Mesodermal cell (in vitro differentiated cells): Measurements from ENCODE around the gene AKAP13.
"Not testable (repeated sequence)": the region's sequence is repeated elsewhere in the genome, so short reads cannot be mapped to it uniquely, and the experiment has no call there.

ENCODE experiments used
- H3K27ac ChIP-seq: 2 replicates; pipeline ENCODE4 v1.7.0; 2013; ENCODE audit warnings: mild to moderate bottlenecking, low read depth, low read length, moderate library complexity; ENCODE audit not compliant: severe bottlenecking
- H3K36me3 ChIP-seq: 2 replicates; pipeline ENCODE4 v1.7.1; 2013; ENCODE audit warnings: mild to moderate bottlenecking, low read length, moderate library complexity; ENCODE audit not compliant: control insufficient read depth, insufficient read depth
- H3K4me1 ChIP-seq: one replicate; pipeline ENCODE4 v1.7.1; 2013; ENCODE audit warnings: mild to moderate bottlenecking, low read length; ENCODE audit not compliant: insufficient read depth, control insufficient read depth, poor library complexity, severe bottlenecking
- H3K4me3 ChIP-seq: 2 replicates; pipeline ENCODE4 v1.7.0; 2013; ENCODE audit warnings: low read length, control low read depth, mild to moderate bottlenecking; ENCODE audit not compliant: insufficient read depth, poor library complexity, severe bottlenecking; ENCODE audit errors: extremely low read depth
- H3K9me3 ChIP-seq: 2 replicates; pipeline ENCODE4 v1.7.1; 2013; ENCODE audit warnings: mild to moderate bottlenecking, low read length, moderate library complexity; ENCODE audit not compliant: control insufficient read depth
- WGBS, 2 experiments: methylation state at CpG; one replicate each; pipeline ENCODE4 v1.1.5; 2013; ENCODE audit warnings: missing lambda C conversion rate in 2 of 2; ENCODE audit not compliant: insufficient coverage in 2 of 2; 5-methylcytosine and 5-hydroxymethylcytosine counted together

Gene AKAP13

DNA sequence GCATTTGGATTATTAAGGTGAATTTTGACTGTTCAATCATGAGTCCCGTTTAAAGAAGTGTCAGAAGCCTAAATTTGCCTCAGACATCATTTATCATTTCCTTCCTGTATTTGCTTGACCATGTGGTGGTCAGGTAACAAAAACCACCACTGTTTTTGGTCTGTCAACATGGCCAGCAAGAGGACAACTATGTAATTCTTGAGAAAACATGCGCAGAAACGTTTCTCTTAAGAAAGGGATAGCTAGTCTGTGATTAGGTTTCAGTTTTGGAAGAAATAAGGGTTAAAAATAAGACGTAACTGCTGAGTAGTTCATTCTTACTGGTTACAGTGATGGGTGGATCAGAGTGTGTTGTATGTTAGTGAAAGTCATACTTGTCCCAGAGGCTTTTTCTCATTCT is 204.5 kb downstream of the AKAP13 start:
- peaks cover 9% of the 10 kb centered on the region for H3K4me1 ChIP-seq
- no peak overlapping the region for H3K27ac ChIP-seq
- peaks cover 73% of the 10 kb centered on the region for H3K36me3 ChIP-seq
- WGBS, 2 experiments = 92 to 97% methylated on average over 2 to 3 of the region's 4 CpGs
- no peaks in the 10 kb centered on the region for H3K9me3 ChIP-seq
- H3K4me3 ChIP-seq = no peak overlapping the region

GRCh38 chr15:85586196-85586595 is 205.8 kb downstream of the AKAP13 start:
- not testable (repeated sequence) for H3K4me1 ChIP-seq, H3K27ac ChIP-seq, H3K9me3 ChIP-seq, H3K4me3 ChIP-seq
- WGBS, 2 experiments = 95% methylated on average over 3 to 4 of the region's 5 CpGs
- peaks cover 64% of the 10 kb centered on the region for H3K36me3 ChIP-seq

DNA sequence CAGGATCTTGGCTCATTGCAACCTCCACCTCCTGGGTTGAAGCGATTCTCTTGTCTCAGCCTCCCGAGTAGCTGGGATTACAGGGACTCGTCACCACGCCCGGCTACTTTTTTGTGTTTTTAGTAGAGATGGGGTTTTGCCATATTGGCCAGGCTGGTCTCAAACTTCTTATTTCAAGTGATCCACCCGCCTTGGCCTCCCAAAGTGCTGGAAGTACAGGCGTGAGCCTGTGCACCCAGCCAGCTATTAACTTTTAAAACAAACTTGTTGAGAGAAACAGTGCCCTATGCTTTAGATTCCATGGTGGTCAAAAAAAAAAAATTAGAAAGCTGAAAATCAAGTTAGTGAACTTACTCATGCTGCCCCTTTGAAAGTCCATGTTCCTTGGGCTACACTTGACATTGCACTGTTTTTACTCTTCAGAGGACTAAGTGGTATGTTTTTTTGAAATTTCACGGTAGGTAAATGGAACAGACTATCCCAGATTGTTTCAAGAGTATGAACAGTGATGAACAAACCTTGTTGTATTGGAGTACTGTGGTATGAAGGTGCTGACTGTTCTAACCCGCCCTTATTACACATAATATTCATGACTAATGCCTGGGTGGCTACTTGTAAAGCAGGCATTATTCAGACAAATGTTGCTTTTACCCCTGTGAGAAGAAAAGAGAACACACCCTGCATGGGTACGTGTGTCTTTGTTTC is 207.5 kb downstream of the AKAP13 start:
- Histone ChIP-seq H3K27ac (peak overlapping the region; percentile 79), H3K36me3 (peaks cover 49% of the 10 kb centered on the region), H3K4me3 (no peak overlapping the region), H3K4me1 (peaks cover 9% of the 10 kb centered on the region), H3K9me3 (no peaks in the 10 kb centered on the region)
- 90 to 100% methylated on average over 6 to 8 of the region's 10 CpGs for WGBS, 2 experiments

DNA sequence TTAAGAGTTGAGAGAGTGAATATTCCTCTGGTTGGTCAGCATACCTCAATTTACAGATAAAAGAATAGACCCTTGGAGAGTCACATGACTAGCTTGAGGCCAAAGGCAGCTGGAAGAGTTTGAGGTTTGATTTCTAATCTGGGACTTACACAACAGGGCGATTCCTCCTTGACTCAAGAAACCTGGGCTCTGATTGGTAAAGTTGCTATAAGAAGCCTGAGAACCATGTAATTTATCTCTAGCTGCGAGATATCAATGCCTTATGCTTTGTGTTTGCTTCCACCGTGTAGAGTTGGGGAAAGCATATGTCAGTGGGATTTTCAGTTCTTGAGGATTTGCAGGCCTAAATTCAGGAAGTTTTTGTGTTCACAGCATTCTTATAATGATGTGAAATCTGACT is 208.3 kb downstream of the AKAP13 start:
- Histone ChIP-seq H3K27ac (peak overlapping the region; percentile 79), H3K4me3 (no peak overlapping the region), H3K9me3 (no peaks in the 10 kb centered on the region), H3K4me1 (peaks cover 8% of the 10 kb centered on the region), H3K36me3 (peaks cover 46% of the 10 kb centered on the region)
- 71 to 86% methylated on average over 2 to 3 of the region's 3 CpGs for WGBS, 2 experiments

GRCh38 chr15:85589851-85590250 is 209.4 kb downstream of the AKAP13 start:
- no CpG with 5 or more reads among the region's 2 CpGs for WGBS, 2 experiments
- H3K27ac ChIP-seq = no peak overlapping the region
- H3K4me3 ChIP-seq = no peak overlapping the region
- peaks cover 43% of the 10 kb centered on the region for H3K36me3 ChIP-seq
- H3K9me3 ChIP-seq = no peaks in the 10 kb centered on the region
- H3K4me1 ChIP-seq = peaks cover 5% of the 10 kb centered on the region

- peaks cover 5% of the 10 kb centered on the region for H3K4me1 ChIP-seq
- H3K4me3 ChIP-seq = no peak overlapping the region
- peaks cover 28% of the 10 kb centered on the region for H3K36me3 ChIP-seq
- H3K27ac ChIP-seq = no peak overlapping the region
- 100% methylated on average over 1 to 3 of the region's 4 CpGs for WGBS, 2 experiments
- no peaks in the 10 kb centered on the region for H3K9me3 ChIP-seq
Measured at GRCh38 chr15:85591622-85592021, 211.2 kb downstream of the AKAP13 start.

DNA sequence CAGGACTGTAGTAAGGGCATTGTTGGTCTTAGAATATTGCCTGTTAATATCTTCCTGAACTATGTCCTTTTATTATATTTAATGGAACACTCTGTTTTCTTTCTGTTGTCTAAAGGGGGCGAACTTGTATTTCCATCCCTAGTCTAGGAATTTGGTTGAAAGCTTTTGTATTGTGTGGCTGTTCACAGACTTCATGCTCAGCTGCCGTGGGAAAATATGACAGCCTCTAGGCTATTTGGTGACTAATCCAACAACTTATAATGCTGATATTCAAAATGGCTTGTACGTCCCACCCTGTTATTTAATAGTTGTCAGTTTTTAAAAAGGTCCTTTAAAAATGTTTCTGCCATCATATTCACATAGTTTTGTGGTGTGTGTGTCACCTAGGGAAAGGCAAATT is 211.7 kb downstream of the AKAP13 start:
- WGBS, 2 experiments = no CpG with 5 or more reads among the region's 3 CpGs
- peaks cover 25% of the 10 kb centered on the region for H3K36me3 ChIP-seq
- H3K27ac ChIP-seq = peak overlapping the region; percentile 3

DNA sequence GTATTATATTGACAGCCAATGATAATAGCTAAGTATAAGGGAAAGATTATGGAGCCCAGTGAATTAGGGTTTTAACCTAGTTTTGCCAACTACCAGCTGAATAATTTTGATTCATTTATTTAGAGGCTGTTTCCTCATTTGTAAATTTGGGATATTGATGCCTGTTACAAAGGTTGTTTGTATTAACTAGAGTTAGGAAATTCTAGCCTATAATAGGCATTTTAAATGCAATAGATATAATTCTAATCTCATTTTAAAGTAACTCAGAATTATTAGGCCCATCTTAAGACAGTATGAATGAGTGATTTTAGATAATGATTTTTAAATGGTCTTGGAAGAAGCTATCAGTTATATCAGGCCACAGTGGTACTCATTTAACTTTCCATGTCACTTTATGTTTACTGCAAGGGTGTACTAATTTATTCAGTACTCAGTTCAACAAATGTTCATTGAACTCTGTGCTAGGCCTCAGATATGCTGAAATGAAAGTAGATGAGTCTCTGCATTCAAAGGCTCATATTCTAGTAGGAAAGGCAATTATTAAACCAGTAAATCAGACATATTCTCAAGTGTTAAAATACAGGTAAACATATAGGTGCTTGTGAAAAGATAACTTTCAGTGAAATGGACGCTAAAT is 213.5 kb downstream of the AKAP13 start:
- no peak overlapping the region for H3K27ac ChIP-seq
- no CpG with 5 or more reads among the region's 1 CpG for WGBS, 2 experiments
- H3K4me3 ChIP-seq = no peak overlapping the region
- peaks cover 21% of the 10 kb centered on the region for H3K36me3 ChIP-seq
- no peaks in the 10 kb centered on the region for H3K9me3 ChIP-seq
- peaks cover 7% of the 10 kb centered on the region for H3K4me1 ChIP-seq

More for the DNA sequence above, 211.7 kb downstream of the AKAP13 start:
- Histone ChIP-seq H3K4me3 (no peak overlapping the region), H3K9me3 (no peaks in the 10 kb centered on the region), H3K4me1 (peaks cover 5% of the 10 kb centered on the region)

DNA sequence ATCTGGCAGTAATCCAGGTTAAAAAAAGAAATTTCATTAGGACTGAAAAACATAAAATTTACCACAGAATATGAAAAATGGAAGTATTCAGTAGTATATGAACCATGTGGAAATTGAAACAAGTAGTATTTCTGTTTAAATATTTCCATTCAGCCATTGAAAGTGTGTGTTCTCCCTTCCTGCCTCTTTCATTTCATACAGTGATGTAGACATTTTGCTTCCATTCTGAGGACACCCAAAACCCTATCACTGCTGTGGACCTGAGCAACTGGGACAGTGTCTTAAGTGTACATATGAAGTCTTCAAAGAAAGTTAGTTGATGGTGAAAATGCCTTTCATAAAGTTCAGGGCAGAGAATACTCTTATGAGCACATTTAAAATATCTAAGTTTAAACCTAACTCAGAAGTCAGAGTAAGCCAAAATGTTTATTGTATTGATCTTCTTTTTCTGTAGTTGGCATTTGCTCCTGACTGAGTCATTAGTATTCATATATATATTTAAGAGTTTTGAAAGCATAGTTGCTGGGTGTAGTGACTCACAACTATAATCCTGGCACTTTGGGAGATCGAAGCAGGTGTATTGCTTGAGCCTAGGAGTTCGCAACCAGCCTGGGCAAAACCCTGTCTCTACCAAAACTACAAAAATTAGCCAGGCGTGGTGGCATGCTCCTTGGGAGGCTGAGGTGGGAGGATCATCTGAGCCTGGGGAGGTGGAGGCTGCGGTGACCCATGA is 215.6 kb downstream of the AKAP13 start:
- Histone ChIP-seq H3K4me3 (no peak overlapping the region), H3K36me3 (peaks cover 11% of the 10 kb centered on the region), H3K4me1 (peaks cover 9% of the 10 kb centered on the region), H3K27ac (no peak overlapping the region), H3K9me3 (no peaks in the 10 kb centered on the region)
- 92 to 100% methylated on average over 3 to 4 of the region's 4 CpGs for WGBS, 2 experiments

DNA sequence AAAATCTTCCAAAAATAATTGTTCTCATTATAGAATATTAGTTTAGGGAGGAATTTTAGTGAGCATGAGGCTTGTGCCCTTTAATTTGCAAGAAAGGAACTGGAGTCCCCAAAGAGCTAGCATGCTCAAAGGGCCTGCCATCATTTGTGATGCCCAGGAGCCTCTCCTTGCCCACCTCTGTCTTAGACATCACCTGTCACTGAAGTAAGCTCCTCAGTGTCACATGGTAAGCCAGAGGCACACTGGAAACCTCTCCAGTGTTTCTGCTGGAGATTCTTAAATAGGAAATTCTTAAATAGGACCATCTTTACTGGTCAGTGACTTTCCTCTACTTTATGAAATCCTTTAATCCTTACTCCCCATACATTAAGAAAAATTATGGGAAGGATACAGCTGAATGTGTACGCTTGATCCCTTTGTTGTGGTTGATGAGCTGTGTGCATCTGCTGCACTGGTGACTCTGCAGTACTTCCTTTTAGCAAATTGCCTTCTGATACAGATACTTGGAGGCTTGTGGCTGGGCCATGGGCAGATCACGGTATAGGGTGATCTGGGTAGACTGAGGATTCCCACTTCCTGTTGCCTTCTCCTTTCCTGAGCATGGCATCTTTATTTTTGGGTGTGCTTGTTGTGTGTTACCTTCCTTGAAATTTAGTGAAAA is 216.9 kb downstream of the AKAP13 start:
- WGBS, 2 experiments = no CpG with 5 or more reads among the region's 2 CpGs
- Histone ChIP-seq H3K36me3 (peaks cover 15% of the 10 kb centered on the region), H3K27ac (peak overlapping the region; percentile 26), H3K4me3 (no peak overlapping the region), H3K4me1 (peaks cover 9% of the 10 kb centered on the region), H3K9me3 (no peaks in the 10 kb centered on the region)
